Hepatocyte (in vitro differentiated cells): ENCODE results near the gene CCDC137.

Experiments
- CTCF ChIP-seq: fragments of 200-600 bp; sonication (generic); IDR thresholded peaks from 2 replicates; pipeline ENCODE4 v1.5.1; 2016; ENCODE audit warnings: antibody characterized with exemption, mild to moderate bottlenecking; ENCODE audit not compliant: poor library complexity
- EZH2 ChIP-seq: fragments of 200-600 bp; sonication (generic); IDR thresholded peaks from 2 replicates; pipeline ENCODE4 v1.6.1; 2016; ENCODE audit warnings: antibody characterized with exemption, mild to moderate bottlenecking, borderline replicate concordance

- TF ChIP-seq CTCF (no peak), EZH2 (no peak)
These were observed 45.4 kb downstream of the CCDC137 start, which contains the start of gene SLC25A10 for GRCh38 chr17:81711814-81712467.
